LHCN-M2 (cell line): ENCODE data around the gene ARL3. TPM values are rescaled to one million over a fixed set of nuclear protein-coding genes. Genes with fewer than 3 reads are reported as not detected.

Source experiments
- DNase-seq: peaks from one replicate; pipeline ENCODE4 v3.0.0-alpha.2; 2012; ENCODE audit warnings: low read depth
- total RNA-seq: library from RNA; depleted of rRNA; stranded (reverse); fragments of >200 nt; gene quantifications from 2 replicates; pipeline ENCODE4 v1.2.3, GENCODE V29; 2014

ARL3 gene
- total RNA-seq, 1 experiment from 2014 or later, result 10.3 TPM

DNA sequence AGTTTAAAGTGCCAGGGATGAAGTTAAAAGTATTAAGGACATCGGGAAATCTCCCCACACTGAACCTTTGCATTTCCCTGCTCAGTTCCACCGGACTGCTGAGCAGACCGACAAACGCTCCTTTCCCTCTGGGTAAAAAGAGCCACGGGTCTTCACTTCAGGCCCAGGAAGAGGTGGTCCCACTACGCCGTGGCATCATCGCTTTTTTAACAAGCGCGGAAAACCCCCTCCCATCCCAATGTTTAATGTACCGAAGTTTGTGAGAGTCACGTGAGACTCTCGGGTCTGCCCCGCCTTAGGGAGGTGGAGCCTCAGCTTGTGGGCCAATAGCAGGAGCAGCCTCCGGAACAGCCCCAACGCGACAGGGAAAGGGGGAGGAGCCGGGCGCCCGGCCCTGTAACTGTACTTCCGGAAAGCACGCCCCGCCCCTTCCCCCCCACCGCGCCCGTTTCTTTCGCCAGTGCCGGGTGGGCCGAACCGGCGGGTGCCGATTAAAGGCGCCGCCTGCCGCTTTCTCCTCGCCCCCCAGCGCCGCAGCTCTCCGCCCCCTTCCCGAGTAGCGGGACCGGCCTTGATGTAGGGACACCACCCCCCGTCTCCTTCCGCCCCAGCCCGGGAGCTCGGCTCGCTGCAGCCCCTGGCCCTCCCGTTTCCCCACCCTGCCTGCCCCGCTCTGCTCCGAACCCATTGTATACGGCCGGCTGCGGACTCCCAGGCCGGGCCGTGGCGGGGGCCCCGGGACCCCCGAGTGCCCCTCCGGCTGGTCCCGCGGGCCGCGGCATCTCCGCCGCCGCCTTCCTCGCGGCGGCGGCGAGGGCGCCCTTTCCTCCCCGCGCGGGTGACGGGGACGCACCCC, 72.1 kb downstream of the ARL3 start:
- peak; percentile 95 for DNase-seq

DNA sequence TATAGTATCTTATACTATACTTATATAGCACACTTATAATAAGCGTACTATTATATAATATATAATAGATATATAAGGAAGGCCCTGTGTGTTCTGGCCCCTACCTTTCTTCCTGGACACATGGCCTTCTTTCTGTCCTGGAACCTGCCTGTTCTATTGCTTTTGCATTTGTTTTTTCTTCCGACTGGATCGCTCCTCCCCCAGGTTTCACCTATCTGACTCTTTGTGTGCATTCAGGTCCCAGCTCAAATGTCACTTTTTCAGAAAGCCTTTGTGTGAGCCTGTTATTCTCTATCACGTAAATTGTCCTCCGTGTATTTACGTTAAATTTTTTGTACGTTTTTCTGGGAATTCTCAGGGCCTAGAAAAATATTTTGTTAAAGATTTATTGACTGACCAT, 72.8 kb downstream of the ARL3 start:
- DNase-seq, result no peak

DNA sequence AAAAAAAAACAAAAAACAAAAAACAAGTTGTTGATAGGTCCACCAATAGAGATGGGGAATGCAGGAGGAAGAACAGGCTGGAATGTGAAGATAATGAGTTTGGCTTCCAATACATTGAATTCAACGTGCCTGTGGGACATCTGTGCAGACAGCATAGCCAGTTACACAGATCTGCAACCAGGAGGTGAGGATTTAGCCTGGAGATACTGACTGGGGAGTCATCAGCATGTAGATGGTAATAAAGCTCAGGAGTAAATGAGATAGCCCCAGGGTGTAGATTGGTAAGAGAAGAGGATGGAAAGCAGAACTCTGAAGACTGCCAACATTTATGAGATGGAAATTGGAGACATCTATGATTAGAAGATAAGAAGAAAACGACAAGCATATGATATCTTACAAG, 74.7 kb downstream of the ARL3 start:
- DNase-seq, result no peak

DNA sequence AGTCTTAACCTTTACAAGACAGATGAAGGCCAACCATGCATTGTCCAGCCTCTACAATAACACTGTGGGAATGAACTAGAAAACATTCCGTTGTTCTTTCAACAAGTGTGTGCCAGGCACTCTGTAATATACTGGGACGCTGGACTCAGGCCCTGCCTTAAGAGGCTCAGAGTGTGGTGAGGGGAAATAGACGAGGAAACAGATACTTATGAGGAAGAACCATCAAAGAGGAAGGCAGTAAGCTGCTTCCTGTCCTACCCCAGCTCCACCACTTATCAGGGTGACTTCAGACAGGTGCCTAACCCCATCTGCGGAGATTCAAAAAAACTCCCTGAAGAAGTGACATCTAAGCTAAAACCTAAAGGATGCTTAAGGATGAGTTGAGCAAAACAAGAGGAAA, 78.8 kb downstream of the ARL3 start:
- DNase-seq, result no peak

DNA sequence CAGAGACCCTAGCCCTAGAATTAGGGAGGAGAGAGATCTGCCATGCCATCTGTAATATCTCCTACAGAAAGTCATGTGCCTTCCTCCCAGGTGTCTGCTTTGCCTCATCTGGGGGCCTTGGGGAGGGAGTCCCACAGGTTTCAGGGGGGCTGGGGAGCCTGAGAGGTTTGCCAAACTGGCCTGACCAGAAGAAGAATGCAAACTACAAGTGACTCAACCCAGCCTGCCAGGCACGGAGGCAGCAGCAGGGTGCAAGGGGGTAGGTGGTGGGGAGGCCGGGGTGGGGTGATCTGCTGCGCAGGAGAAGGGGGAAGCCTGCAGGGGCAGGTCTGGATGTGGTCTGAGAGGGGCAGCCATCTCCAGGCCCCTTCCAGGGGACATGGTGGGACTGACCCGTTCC, 79.5 kb downstream of the ARL3 start:
- no peak for DNase-seq

DNA sequence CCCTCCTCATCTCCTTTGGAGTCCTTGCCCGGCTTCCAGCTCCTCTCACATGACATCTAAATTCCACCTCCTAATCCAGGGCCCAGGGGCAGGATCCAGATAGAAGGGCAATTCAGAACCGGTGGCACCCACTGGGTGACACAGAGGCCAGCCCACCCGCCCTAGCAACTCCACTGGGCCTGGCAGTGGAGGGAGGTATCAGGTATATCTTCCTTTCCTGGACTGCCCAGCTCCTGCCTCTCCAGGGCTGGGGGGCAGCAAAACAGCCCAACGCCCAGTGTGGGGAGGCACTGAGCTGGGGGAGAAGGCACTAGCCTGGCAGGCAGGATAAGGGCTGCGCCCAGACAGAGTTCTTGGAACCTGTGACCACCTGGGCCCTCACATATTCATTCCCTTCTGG, 80.3 kb downstream of the ARL3 start:
- DNase-seq, result no peak

DNA sequence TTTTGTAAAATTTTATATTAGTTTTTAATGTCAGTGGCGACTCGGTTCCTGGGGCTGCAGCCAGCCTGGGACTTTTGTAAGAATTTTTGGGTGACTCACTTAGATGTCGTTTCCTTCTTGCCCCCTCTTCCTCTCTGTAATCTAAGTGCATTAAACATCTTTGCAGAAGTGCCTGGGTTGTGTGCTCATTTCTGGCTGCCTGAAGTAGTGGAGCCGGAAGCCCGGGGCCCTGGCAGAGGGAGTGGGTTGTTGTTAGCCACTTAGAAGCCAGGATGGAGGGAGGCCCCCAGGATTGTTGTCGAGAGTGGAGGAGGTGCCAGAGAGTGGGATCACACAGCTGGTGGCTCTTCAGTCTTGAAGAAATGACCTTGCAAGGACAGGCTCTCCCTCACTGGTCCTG, 80.9 kb downstream of the ARL3 start:
- DNase-seq, result peak; percentile 36

DNA sequence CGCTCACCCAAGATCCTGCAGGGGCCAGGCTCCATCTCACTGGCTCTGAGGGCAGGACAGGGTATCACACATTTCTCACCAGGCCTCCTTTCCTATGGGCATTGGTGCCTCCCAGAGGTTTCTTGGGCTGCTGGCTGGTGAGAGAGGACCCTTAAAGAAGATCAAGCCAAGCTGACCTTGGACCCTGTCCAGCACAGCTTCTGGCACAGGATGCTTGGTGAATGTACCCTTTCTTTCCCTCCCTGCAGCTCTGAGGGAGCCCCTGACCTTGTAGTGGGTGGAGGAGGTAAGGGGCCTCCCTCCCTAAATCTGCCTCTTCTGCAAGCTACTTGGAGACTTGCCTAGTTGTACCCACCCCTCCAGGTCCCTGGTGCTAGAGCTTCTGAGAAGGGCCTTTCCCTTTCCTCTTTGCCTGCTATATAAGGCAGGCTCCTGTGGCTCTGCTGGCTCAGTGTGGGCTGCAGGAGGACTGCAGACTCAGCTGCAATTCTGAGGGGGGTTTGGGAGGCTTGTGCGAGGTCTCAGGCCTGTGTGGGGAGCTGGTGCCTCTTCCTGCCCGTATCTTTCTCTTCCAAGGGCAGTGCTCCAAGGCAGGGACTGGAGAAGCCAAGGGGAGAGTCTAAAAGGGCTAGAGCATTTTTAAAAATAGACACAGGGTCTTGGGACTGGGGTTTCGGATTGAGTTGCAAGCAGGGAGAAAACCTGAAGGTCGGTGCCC, 81.6 kb downstream of the ARL3 start:
- DNase-seq, result peak; percentile 21

DNA sequence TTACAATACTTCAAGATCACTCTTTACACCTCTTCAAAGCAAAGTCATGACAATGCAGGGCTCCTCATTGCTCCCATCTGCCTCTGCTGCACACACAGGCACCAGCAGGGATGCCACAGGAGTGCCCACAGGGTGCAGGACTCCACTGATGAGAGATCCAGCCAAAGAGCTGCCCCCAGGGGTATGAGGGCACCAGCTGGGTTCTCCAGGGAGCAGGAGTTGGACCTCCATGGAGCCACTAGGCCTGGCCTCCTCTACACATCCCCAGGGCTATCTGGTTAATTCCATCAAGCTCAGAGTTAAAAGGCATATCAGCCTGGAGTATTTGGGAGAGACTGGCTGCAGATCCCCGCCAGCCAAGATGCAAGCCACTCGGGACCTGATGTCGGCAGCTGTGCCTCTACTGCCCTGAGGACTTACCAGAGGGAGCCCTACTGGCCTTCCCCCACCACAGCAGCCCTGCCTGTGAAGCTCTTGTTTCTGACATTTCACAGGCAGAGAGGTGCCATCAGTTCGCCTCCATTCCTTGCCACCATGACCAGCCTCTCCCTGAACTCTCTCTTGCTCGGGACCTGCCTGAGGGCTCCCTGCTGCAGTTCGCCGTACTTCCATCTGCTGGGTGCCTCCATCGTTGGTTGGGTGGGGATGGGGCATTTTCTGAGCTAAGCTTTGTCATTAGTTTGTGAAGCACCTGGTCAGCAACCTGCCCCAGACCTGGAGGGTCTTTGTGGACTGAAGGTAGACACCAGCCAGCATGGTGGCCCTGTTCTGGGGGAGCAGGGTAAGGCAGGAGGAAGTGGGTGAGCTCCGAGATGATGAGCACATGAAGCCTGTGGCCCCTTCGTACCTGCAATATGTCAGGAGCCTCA, 82.4 kb downstream of the ARL3 start:
- no peak for DNase-seq

DNA sequence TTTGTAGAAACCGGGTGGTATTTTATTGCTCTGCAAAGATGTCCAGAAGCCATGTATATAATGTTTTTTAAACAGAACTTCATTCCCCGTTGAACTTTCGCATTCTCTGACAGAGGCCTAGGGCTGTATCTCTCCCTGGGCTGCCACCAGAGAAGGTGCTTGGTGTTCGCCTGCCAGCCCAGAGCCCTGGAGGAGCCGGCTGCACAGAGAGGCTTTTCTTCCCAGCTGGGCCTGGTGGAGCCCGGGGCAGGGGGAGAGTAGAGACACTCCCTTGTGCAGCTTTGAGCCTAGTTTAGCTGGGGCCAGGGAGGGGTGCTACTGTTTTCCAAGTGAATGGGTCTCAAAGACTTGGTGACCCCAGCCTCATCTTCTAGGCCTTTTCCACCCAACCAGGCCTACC, 83.5 kb downstream of the ARL3 start:
- DNase-seq, result no peak

DNA sequence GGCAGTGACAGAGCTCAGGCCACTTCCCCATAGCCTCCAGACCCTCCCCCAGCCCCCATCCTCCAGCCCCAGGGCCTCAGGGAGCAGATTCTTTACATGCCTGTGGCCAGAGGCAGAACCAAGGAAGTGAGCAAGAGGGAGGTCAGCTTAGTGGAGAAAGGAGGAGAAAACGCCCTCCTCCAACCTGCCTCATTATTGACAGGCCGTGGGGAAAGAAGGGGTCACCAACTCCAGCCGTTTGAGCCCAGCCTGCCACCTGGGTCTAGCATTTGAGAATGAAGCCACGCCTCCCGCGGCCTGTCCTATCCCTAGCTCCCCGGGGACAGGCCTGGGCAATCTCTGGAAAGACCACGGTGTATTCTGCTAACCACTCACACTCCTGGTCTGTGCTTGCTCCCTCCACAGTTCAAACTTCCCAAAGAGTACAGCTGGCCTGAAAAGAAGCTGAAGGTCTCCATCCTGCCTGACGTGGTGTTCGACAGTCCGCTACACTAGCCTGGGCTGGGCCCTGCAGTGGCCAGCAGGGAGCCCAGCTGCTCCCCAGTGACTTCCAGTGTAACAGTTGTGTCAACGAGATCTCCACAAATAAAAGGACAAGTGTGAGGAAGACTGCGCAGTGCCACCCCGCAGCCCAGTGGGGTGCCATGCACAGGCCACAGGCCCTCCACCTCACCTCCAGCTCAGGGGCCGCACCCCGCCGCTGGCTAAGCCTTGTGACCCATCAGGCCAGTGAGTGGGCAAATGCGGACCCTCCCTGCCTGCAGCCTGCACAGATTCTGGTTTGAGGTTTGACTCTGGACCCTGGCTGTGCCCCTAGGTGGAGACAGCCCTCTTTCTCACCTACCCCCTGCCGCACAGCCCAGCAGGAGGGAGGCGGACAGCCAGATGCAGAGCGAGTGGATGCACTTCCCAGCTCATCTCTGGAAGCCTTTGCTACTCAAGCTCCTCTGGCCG, 84.3 kb downstream of the ARL3 start:
- peak; percentile 92 for DNase-seq

DNA sequence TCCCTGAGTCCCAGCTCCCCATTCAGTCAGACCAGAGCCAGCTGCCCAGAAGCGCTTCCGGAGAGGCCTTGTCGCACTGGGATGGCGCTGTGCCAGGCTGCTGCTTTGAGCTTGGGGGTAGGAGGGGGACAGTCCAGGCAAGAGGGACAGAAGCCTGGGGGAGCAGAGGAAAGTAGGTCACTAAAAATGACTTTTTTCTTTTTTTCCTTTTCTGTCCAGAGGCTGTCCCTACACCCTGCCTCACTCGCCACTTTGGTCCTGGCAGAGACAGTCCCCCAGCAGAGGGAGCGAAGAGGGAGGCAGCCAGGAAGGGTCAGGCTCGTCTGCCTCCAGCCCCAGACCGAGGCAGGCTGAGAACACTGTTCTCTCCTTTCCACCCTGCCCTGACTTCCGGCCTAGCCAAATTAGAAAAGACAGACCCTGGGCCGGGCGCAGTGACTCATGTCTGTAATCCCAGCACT, 85.7 kb downstream of the ARL3 start:
- peak; percentile 47 for DNase-seq

DNA sequence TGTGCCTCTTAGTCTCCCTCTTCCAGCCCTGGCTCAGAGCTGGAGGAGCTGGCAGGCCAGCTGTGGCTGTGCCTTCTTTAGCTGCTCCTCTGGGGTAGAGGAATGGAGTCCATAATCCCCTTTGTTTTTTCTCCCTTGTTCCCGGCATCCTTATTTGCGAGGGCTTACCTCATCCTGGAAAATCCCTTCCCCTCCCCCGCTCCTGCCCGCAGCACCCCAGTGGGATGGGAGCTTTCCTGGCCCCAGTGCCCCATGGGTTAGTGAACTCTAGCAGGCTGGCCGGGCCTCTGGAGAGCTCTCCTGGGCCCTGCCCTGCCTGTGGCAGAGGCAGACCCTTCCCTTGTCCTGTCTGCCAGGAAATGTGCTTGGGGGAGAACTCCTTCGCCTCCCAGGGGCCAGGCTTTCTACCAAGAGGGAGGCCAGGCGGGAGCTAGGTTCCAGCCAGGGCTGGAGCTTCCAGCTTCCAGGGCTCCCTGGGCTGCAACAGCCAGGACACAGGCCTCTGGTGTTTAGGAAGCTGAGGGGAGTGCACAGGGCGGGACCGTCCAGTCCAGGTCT, 86.4 kb downstream of the ARL3 start:
- DNase-seq, result peak; percentile 77

DNA sequence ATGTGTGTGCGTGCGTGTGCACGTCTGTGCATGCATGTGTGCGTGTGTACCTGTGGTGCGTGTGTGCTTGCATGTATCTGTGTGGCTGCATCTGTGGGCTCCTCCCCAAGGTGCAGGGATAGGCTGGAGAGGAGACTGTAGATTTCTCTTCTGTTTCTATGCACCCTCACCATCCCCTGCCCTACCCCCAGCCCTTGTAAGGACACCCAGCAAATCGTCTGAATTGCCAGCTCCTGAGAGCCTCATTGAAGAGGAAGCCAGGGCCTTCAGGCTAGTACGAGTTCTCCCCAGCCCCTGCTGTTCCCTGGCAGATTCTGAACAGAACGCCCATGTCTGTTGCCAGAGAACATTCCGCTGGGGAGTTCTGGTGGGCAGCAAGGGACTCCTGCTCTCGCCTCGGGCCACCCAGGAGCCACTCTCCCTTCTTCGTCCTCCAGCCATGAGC, 86.9 kb downstream of the ARL3 start:
- DNase-seq, result peak; percentile 15

DNA sequence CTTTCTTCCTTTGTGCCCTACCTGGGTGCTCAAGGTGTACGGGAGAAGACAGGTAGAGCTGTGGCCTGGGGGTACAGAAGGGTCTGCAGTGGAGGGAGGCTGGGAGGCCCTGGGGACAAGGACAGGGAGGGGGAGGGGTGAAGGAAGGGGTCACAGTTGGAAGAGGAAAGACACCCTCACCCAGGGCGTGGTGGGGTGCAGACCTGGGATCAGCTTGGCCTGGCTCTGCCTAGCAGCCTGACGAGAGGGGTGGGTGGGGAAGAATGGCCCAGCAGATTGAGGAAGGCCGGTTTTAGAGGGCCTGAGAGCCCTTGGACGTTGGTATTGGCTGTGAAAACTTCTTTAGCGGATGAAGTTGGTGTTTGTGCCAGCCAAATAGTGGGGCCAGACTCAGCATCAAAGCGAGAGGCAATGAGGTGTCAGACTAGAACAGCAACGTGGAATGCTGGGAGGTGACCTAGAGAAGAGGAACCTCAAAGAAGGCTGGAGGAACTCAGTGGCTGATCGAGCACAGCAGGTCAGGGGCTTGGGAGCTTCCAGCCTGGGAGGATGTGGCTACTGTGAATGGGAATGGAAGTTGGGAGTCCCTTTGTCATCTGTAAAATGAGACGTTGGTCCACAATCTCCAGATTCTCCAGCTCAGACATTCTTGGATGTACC, 88.0 kb downstream of the ARL3 start:
- DNase-seq, result no peak

DNA sequence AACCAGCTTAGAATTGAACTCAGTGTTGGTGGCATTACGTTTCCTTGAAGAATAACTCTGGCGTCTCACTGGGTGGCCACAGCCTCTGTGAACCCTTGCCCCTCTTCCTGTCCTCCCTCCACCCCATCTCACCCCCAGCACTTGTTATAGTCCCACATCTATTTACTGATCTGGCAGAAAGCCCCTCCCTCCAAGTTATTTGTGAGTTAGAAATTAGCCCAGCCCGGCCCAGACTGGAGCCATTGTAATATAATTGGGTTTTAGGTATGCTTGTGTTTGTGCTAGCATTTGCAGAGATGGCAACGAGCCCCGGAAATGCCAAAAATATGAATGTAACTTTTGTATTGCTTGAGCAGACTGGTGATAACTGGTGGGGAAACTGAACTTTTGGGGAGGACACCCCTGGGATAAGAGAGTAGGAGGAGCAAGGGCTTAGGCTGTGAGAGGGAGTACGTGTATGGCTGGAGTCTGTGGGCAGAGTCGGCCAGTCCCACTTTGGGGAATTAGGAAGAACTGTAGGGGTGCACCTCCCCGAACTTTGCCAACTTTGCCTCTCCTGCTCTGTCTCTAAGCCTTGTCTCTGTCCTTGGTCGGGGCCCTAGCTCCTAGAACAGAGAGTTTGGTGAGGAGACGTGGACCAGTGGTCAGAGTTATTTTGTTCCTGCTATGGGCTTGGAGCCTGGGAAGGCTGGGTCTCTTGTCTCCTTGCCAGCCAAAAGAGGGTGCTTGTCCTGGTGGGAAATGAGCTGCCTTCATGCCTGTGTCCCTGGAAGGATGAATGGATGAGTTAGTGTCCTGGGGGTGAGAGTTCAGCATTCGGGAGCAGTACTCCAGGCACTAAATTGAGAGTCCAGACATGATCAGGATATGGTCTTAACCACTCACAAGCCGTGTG, 89.2 kb downstream of the ARL3 start:
- peak; percentile 17 for DNase-seq

DNA sequence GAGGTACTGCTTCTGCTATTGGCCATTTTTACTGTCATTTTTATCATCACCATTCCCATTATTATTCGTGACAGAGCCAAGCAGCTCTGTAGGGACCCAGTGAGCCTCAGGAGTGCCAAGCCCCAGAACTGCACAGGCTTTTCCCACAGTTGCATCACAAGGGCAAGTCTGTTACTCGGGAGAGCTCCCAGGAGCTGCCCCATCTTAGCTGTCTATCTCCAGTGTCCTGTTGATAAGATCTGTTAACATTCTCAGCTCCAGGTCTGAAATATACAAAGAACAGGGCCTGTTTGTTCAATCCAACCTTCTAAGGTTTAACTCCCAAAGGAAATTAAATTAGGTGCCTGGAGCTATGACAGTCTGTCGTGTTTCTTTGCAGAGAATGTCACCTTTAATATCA, 90.1 kb downstream of the ARL3 start:
- DNase-seq, result no peak
